Measurements from ENCODE around the gene MPP3. TPM values are rescaled to one million over a fixed set of nuclear protein-coding genes. Genes with fewer than 3 reads are reported as not detected.

MPP3 gene
- total and polyA plus RNA-seq, 10 of the 15 experiments (the other 5 are each of a cell fraction or from before 2014, with no cell fraction given) = not detected

DNA sequence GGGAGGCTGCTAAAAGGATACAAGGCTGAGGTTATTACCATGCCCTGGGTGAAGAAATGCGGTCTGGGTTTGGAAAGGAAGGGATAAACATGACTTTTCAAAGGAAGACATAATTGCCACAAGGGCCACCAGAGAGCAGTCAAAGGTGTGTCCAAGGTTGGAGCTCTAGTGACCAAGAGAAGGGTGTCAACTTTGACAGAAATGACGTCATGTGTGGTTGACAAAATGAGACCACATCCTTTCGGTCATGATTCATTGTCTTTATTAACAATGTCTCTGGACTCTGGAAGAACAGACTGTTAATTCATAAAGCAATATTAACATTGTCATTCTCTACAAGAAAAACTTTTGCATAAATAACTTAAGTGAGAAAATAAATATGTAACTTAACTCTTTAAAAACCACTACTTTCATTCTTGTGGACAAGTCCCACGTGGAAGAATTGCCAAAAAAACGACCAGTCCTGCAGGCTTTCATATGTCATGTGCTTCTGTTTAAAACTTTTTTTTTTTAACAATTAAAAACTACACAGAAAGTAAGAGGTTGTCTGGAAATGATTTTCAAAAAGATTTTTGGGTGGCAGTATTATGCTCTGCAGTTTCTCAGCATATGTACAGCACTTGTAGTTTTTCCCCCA is 79.3 kb downstream of the MPP3 start:
- CTCF ChIA-PET = interaction anchor here (1.2 to 1.8 kb wide), 5 partner anchors 12 to 176 kb away, joined by 3 to 15 read pairs (median 6); no protein-coding TSS in a partner anchor
- in situ Hi-C loops (cut with MboI) = no loop called here
- TF ChIP-seq USF2 (IDR thresholded peaks at IDR 0.05; ENCODE audit: borderline replicate concordance, low read depth, low read length) (no peak), RUNX3 (IDR thresholded peaks at IDR 0.05; ENCODE audit: low read length) (peak; percentile 73), SMARCA5 (IDR thresholded peaks at IDR 0.05) (no peak), ZNF687 (IDR thresholded peaks at IDR 0.05) (peak; percentile 12; the same call in 1 of the 2 replicates), MTA3 (IDR thresholded peaks at IDR 0.05; ENCODE audit: borderline replicate concordance, low read length) (no peak), PAX5 (IDR thresholded peaks at IDR 0.05; ENCODE audit: borderline replicate concordance, low read depth, low read length) (no peak), TAF1 (IDR thresholded peaks at IDR 0.05; ENCODE audit: borderline replicate concordance, low read depth, low read length) (no peak), SMC3 (IDR thresholded peaks at IDR 0.05; ENCODE audit: borderline replicate concordance, low read length) (no peak), NBN (IDR thresholded peaks at IDR 0.05) (peak; percentile 77), ZNF622 (IDR thresholded peaks at IDR 0.05) (no peak), E2F8 (IDR thresholded peaks at IDR 0.05; ENCODE audit: low read depth, partially characterized antibody) (no peak), CEBPB (IDR thresholded peaks at IDR 0.05; ENCODE audit: borderline replicate concordance in 1 of 2, low read depth in 2 of 2, low read length in 2 of 2) (no peak), STAT3 (IDR thresholded peaks at IDR 0.05; ENCODE audit: low read depth, low read length) (no peak), BHLHE40 (IDR thresholded peaks at IDR 0.05; ENCODE audit: borderline replicate concordance in 1 of 2, low read depth in 2 of 2, low read length in 1 of 2) (peak; percentile 5 to 59; a peak in 1 of 4 replicates)
- TF ChIP-seq, protein P1, sequence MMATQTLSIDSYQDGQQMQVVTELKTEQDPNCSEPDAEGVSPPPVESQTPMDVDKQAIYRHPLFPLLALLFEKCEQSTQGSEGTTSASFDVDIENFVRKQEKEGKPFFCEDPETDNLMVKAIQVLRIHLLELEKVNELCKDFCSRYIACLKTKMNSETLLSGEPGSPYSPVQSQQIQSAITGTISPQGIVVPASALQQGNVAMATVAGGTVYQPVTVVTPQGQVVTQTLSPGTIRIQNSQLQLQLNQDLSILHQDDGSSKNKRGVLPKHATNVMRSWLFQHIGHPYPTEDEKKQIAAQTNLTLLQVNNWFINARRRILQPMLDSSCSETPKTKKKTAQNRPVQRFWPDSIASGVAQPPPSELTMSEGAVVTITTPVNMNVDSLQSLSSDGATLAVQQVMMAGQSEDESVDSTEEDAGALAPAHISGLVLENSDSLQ (IDR thresholded peaks at IDR 0.05) = peak; percentile 44; the same call in 1 of the 2 replicates

More for the DNA sequence above, 79.3 kb downstream of the MPP3 start:
- Histone ChIP-seq H3K4me2 (ENCODE audit: control insufficient read depth, insufficient read depth) (no peak overlapping the region), H4K20me1 (ENCODE audit: control insufficient read depth, insufficient read depth) (no peaks in the 10 kb centered on the region), H3K36me3 (ENCODE audit: control insufficient read depth in 2 of 2, insufficient read depth in 2 of 2, low read length in 1 of 2) (no peaks in the 10 kb centered on the region), H3K79me2 (ENCODE audit: control insufficient read depth, insufficient read depth, low read length) (no peaks in the 10 kb centered on the region), H2AFZ (ENCODE audit: control insufficient read depth, low read depth, low read length) (no peak overlapping the region), H3K27ac (ENCODE audit: control insufficient read depth, insufficient read depth) (no peak overlapping the region), H3K27me3 (replicated peaks in 1 of 2; ENCODE audit: control insufficient read depth in 2 of 2, insufficient read depth in 2 of 2, low read length in 1 of 2) (peaks cover 5 to 6% of the 10 kb centered on the region in 2 experiments), H3K4me3 (no peak overlapping the region), H3K4me1 (ENCODE audit: control insufficient read depth, insufficient read depth, low read length) (no peaks in the 10 kb centered on the region), H3K9me3 (replicated peaks; ENCODE audit: control insufficient read depth, insufficient read depth, low read length) (no peaks in the 10 kb centered on the region), H3K9ac (ENCODE audit: control insufficient read depth, insufficient read depth, low read length) (no peak overlapping the region)
- RAD21 ChIA-PET (ENCODE audit: unreplicated experiment) = interaction anchor here (11.0 kb wide), 1 partner anchor 57 kb away, joined by 171 read pairs; no protein-coding TSS in a partner anchor
- DNase-seq (ENCODE audit: low read depth, low spot score) = peak; percentile 41
- peak; percentile 75 for FAIRE-seq
- POLR2A ChIA-PET = no interaction called here
- peak; percentile 94 for ATAC-seq
- 14% methylated on average over 5 of the region's 5 CpGs for WGBS (ENCODE audit: insufficient coverage, insufficient replicate concordance, low lambda C conversion rate, missing lambda C conversion rate)
- no TSS peak for BruUV-seq (replicated peaks)
- intact Hi-C loops (cut with micrococcal nuclease; ENCODE audit: unreplicated experiment) = no loop called here
- SMC1A ChIA-PET (ENCODE audit: uncharacterized antibody, unreplicated experiment) = interaction anchor here (0.6 to 1.6 kb wide), 4 partner anchors 20 to 62 kb away, joined by 3 to 7 read pairs (median 4); no protein-coding TSS in a partner anchor

All from GM12878 (cell line).